Tibial nerve (tissue), 4 donors: ENCODE data around the gene NBPF11. TPM values are rescaled to one million over a fixed set of nuclear protein-coding genes. Genes with fewer than 3 reads are reported as not detected.
A peak's percentile ranks its signal among the peaks of the same experiment; 100 is the strongest.
"Not testable (repeated sequence)": the region's sequence is repeated elsewhere in the genome, so short reads cannot be mapped to it uniquely, and the experiment has no call there.

Source experiments
- DNase-seq, 2 donors: peaks; one replicate each; pipeline ENCODE4 v3.0.0-alpha.2; 2019; ENCODE audit warnings: low spot score in 2 of 2
- H3K27ac ChIP-seq, 4 donors: fragments of 200-600 bp; sonication (generic) in 3 of 4; one replicate each; pipeline ENCODE4 v1.5.1; 2017 to 2019; ENCODE audit warnings: mild to moderate bottlenecking in 1 of 4
- H3K27me3 ChIP-seq, 2 donors: fragments of 200-600 bp; sonication (generic) in 1 of 2; one replicate each; pipeline versions ENCODE4 v1.5.1 to v1.6.0; 2017 to 2019
- H3K36me3 ChIP-seq, 3 donors: fragments of 200-600 bp; sonication (generic); one replicate each; pipeline ENCODE4 v1.5.1; 2018 to 2019
- H3K4me1 ChIP-seq, 4 donors: fragments of 200-600 bp; sonication (generic) in 3 of 4; one replicate each; pipeline ENCODE4 v1.5.1; 2017 to 2019
- H3K4me3 ChIP-seq, 4 donors: fragments of 200-600 bp; sonication (generic) in 3 of 4; one replicate each; pipeline ENCODE4 v1.5.1; 2017 to 2019; ENCODE audit warnings: mild to moderate bottlenecking in 1 of 4, moderate library complexity in 1 of 4
- H3K9me3 ChIP-seq, 4 donors: fragments of 200-600 bp; sonication (generic) in 3 of 4; one replicate each; pipeline ENCODE4 v1.5.1; 2017 to 2019
- WGBS, 2 donors: methylation state at CpG; one replicate each; pipeline ENCODE4 v1.1.5; 2018; 5-methylcytosine and 5-hydroxymethylcytosine counted together
- small RNA-seq: library from RNA; depleted of rRNA; stranded (forward); fragments of <200 nt; gene quantifications from one replicate; pipeline ENCODE3, GENCODE V24; 2016
- total RNA-seq, 4 donors: library from RNA; depleted of rRNA; stranded (reverse); fragments of >200 nt; gene quantifications; one replicate each; pipeline ENCODE4 v1.1.0, GENCODE V29; 2016

NBPF11 gene
- total RNA-seq, 4 donors from 2014 or later: 7.9 to 15.7 (median 10.1) TPM

DNA sequence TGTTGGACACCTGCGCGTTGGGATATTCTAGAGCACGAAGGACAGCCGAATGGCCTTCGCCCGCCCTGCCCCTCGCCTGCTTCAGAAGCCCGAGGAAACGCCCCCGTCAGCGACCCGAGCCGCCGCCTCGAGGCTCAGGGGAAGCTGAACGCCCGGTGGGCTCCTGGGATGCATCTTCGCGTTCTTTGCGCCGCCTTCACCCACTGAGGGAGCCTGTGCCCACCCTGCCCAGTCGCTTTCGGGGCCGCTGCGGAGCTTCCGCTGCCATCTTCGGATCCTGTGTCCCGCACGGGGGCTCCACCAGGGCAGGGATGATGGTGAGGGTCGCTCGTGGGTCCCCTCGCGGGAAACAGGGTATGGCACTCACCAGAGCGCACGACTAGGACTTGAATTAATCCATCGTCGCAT lies 91.8 kb downstream of the NBPF11 start:
- not testable (repeated sequence) for H3K9me3 ChIP-seq, H3K27me3 ChIP-seq, H3K36me3 ChIP-seq, H3K27ac ChIP-seq, H3K4me1 ChIP-seq, DNase-seq
- peak overlapping the region in 3 of 4 donors; percentile 34 to 49 (median 45) for H3K4me3 ChIP-seq
- WGBS, 2 donors: 0% methylated on average over 16 of the region's 37 CpGs; no CpG with 5 or more reads in 1 of the 2 donors

- peak in 1 of 2 donors; percentile 20 for DNase-seq
- H3K9me3 ChIP-seq, H3K4me3 ChIP-seq, H3K27ac ChIP-seq, H3K27me3 ChIP-seq, H3K36me3 ChIP-seq, H3K4me1 ChIP-seq: not testable (repeated sequence)
- 67 to 74% methylated on average over 4 to 5 of the region's 5 CpGs for WGBS, 2 donors
Observed at GRCh38 chr1:148057384-148057783, 94.7 kb downstream of the NBPF11 start.

Small RNA genes lying within 50 kb of the gene (small RNA-seq; reads per million reads assigned to genes)
- not detected for gene RNA5SP57

Other genes starting within 250 kb of the NBPF11 start
- gene GJA8, start 249.5 kb downstream of the NBPF11 start, total RNA-seq: not detected
- 10 to 100 TPM in 3 of 4 donors, 1 to 10 TPM in 1; 7.5 to 23.2 (median 16.1) TPM for gene GPR89B, start 223.9 kb downstream of the NBPF11 start, total RNA-seq